Stimulated activated CD4-positive, alpha-beta T cell treated with anti-CD3 and anti-CD28 coated beads, Interleukin-1b, Interleukin-23, amount 100 ng/mL, for 4 hours (primary cell): ENCODE measurements around the gene CPVL.

Source experiments
- DNase-seq, 2 donors: peaks; one replicate each; pipeline ENCODE4 v3.0.0-alpha.2; 2020; ENCODE audit warnings: low read depth in 2 of 2

CPVL gene

DNA sequence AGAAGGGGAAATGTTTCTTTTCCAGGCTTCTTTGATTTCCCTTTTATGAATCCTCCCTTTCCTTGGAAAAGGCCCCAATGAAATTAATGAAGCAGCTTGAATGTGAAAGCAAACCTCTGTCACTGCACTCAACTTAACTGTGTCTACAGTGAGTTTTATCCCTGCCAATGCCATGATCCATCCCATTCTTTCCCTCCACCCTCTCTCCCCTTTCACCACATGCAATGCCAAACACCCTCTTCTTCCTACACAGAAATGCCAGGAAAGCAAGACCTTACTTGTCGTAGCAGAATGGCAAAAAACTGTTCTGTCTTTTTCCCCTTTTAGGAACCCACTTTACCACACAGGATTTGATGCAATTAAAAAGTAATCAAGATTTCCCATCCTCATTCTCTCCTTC lies 140.9 kb downstream of the CPVL start:
- DNase-seq: no peak

DNA sequence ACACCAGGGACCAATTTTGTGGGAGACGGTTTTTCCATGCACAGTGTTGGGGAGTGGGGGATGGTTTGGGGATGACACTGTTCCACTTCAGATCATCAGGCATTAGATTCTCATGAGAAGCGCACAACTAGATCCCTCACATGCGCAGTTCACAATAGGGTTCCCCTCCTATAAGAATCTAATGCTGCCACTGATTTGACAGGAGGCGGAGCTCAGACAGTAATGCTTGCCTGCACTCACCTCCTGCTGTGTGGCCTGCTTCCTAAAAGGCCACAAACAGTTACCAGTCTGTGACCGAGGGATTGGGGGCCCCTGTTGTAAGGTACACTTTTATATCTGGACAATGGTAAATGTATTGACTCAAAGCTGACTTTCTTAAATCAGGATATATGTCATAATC lies 142.6 kb downstream of the CPVL start:
- no peak for DNase-seq

DNA sequence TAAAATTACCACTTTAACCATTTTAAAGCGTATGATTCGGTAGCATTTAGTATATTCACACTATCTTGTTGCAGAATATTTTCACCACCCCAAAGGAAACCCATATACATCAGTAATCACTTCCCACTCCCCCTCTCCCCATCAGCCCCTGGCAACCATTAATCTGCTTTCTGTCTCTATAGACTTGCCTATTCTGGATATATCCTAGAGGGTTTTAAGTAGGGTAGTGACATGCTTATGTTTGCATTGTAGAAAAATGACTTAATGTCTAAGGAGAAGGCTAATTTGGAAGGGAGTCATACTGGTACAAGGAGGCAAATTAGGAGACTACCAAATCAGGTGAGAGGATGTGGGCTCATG lies 145.6 kb downstream of the CPVL start:
- DNase-seq: no peak

DNA sequence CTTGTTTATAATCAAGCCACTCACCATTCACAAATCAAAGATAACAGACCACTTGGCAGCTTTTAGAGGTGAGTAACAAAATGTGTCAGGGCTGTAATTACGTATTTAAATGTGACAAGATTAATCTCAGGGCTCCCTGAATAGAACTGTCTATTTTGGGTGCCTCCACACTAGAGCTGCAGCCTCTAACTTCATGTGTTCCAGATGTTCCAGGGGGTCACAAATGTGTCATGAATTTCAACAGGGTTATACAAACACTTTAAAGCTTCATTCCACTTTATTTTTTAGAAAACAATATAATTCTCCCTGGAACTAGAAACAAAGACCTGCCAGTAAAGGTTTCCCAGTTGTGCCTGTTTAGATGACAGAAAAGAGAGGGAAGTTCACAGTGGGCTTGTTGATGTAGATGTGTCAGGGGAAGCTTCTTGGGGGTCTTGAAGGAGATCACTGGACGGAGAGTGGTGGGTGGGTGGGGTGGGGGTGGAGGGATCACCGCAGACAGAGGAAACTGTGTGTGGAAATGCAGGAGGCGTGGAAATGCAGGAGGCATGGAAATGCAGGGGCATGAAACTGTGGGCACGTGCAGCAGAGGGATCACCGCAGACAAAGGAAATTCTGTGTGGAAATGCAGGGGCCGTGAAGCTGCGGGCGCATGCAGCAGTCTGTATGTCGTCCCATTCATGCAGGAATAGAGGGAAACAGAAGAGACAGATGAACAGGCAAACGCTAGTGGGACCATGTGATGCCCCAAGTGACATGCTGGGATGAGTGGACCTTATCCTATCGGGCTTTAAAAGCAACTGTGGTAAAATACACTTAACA lies 146.2 kb downstream of the CPVL start:
- no peak for DNase-seq

GRCh38 chr7:28999427-28999826 lies 146.9 kb downstream of the CPVL start:
- DNase-seq: no peak

DNA sequence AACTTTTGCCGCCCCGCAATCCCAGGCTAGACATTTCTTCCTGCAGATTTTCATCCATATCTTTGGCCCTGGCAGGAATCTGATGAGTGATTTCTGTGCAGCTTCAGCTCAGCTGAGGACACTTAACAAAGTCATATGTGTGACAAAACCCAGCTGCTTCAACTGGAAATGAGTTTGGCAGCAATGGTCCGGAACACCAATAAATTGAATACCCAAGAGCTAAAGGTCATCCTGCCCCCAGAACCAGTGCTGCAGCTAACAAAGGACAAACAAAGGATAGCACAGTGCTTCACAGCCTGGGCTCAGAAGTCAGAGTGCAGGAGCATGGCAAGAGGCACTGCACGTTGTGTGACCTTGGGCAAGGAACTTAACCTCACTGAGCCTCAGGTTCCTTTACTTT lies 148.2 kb downstream of the CPVL start:
- DNase-seq: no peak

- no peak for DNase-seq
Observed at GRCh38 chr7:28996836-28997235, 149.5 kb downstream of the CPVL start.

- no peak for DNase-seq
Observed at GRCh38 chr7:28993371-28993770, 153.0 kb downstream of the CPVL start.

DNA sequence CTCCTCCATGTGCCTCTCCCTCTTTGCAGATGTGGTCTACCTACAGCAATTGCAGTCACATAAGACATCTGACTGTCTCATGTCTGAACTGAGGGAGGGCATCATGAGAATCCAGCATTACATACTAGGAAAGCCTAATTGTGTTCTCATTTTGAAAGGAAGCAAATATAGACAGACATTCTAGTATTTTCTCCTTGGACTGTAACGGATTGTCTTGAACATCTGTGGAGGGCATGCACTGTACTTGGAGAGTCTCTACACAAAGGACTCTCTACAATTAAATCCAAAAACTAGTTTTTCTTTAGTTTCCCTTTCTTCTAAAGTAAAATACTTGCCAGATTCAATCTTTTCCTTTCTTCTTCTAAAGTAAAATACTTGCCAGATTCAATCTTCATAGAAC lies 153.5 kb downstream of the CPVL start:
- no peak for DNase-seq

- no peak for DNase-seq
Observed at GRCh38 chr7:28990200-28990960, 156.0 kb downstream of the CPVL start.

- no peak for DNase-seq
Observed at GRCh38 chr7:28989211-28989980, 156.9 kb downstream of the CPVL start.

GRCh38 chr7:28988810-28989209 lies 157.5 kb downstream of the CPVL start:
- DNase-seq: no peak

DNA sequence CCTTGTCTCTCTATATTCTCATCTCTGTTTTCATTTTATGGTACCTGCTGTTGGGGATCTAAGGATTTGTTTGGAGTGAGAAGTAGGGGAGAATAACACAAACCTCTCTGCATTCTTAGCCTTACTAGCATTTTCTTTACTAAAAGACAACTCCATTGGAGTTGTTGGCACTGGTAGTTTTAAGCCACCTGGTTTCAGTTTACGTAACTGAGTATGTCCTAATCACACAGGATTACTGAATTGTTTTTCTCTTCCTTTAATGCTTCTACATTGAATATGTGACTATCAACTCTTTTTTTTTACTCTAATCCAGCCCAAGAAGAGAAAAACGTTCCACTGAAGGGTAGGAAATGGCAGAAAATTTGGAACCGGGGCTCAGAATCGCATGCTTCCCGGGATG lies 158.2 kb downstream of the CPVL start:
- no peak for DNase-seq

GRCh38 chr7:28986765-28987110 lies 159.6 kb downstream of the CPVL start:
- DNase-seq: no peak

DNA sequence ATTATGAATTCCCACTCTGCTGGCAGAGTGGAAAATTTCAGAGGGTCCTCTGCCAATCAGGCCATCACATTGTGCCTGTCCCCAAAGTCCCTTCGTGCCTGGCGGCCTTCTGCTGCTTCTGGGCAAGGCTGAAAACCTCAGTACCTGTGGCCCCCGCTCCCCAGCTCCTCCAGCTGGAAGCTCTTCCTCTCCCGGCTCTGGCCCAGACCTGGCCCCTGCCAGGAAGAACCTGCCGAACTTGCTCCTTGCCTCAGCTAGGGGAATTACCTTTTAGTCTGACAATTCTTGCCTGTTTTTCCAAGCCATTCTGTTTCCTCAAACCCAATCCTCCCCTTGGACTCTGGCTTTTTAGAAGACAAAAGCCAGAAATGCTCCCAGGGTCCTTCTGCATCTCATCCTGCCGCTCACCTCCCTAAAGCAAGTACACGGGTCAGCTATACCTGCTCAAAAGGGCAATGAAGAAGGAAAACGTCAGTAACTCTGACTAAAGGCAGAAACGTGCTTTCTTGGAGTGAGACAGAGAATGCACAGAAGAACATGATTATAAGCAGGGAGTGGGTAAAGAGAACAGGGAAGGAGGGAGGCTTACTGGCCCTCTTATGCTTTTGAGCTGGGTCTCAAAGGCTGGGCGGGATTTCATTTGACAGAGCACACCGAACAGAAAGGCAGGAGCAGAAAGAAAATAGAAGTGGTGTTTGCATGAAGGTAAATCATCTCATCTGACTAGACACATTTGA lies 160.1 kb downstream of the CPVL start:
- DNase-seq: no peak

GRCh38 chr7:28984631-28985030 lies 161.7 kb downstream of the CPVL start:
- no peak for DNase-seq

- no peak for DNase-seq
Observed at GRCh38 chr7:28984217-28984616, 162.1 kb downstream of the CPVL start.

DNA sequence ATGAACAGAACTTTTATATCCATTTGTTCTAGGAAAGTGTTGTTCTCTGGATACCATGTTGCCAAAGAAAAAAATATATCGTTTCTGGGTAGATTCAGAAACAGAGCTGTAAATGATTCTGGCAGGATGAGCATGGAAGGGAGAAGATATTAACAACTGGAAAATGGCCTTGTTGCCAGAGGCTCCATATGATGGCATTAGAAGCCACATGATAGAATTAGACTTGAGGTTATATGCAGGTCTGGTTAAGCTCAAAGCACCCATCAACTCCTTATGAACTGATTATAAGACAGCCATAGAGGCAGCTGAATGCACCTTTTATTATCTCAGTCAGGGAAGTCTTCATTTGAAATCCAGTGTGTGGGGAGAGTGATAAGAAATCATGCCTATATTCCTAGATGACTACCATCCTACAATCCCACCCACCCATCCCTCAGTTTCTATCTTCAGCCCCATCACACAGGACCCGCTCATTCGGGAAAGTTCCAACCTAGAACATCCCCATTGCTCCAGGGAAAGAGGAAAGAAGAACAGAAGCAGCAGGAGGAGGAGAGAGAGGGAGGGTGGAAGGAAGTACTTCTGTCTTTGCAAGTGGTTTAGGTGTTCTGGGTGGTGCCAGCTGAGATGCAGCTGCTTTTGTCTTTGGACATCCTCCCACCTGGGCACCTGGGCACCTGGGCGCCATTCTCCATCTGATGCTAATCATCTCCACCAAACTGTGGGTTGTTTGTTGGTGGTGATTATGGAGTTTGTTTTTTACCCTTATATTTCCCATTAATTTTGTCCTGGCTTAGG lies 162.7 kb downstream of the CPVL start:
- no peak for DNase-seq

DNA sequence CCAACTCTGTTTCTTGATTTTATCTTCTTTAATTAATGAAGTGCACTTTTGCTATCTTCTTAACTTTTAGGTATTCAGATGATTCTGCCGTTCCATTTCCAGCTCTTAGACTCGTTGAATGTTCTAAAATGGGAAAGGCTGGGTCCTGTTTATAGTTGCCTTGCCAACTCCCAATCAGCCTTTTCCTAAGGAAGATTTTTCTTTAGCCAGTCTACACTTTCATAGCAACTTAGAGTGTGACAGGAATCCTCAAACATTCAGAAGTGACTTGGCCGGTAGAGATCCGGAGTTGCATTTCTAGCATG lies 165.2 kb downstream of the CPVL start:
- DNase-seq: no peak

DNA sequence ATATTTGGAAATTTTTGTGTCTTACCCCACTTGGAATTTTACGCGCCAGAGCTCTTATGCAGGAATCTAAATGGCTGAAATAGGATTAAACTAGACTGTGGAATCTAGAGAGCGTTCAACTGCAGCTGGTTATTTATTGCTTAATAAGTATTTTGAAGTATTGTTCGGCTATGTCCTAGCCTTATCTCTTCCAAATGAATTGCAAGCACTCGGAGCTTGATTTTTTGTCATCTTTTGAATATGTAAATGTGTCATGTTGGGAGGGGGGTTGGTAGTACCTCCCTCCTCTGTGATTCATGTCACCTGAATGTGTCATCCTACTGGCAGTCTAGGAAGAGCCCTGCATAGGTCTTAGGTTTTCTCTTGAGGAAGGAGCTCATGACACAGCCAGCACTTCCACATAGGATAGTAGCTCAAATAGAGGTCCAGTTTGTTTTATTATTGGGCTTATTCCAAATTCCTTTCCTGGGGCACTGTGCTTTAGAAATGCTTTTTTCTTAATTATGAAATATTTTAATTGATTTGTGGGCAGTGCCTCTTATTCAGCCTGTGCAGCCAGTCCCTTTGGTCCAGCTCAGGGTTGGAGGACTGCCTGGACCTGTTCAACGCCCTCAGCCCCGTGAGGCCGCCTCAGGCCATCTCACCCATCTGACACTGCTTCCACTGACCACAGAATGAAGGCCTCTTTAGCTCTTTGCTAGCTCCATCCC lies 165.7 kb downstream of the CPVL start:
- no peak for DNase-seq

DNA sequence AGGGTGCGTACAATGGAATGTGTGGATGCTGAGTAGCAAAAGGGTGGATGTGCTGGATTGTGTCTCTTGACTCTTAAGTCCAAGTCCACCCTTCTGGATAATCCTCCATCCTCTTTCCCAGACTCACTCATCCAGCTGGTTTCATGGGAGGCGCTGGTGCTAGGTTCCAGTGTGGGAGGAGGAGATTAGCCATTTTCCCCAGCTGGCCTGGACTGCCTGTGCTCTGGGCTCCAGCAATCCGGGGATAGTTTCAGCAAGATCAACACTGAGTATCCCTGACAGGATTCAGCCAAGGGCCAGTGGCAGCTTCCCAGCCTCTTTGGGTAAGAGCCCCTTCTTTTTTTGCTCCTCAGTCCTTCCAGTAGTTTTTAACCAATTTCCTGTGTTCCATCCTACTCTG lies 166.6 kb downstream of the CPVL start:
- DNase-seq: no peak
